Activated CD8-positive, alpha-beta memory T cell treated with anti-CD3 and anti-CD28 coated beads, Interleukin-2, amount 10 ng/mL, durations not matched to agents 7 days and 5 days (primary cell): ENCODE measurements around the gene SEC24C. TPM values are rescaled to one million over a fixed set of nuclear protein-coding genes. Genes with fewer than 3 reads are reported as not detected.
A peak's percentile ranks its signal among the peaks of the same experiment; 100 is the strongest.
"Not testable (repeated sequence)": the region's sequence is repeated elsewhere in the genome, so short reads cannot be mapped to it uniquely, and the experiment has no call there.

Experiments used
- ATAC-seq: fragments of 150-1000 bp; cut with Tn5 transposase; one replicate; pipeline ENCODE4 v1.10.0; 2021; ENCODE audit warnings: moderate library complexity
- CTCF ChIA-PET: fragments of 350-600 bp; sonication (Branson Sonifier 250); formaldehyde crosslinking; loops from one replicate; lab custom pipeline; 2021; ENCODE audit warnings: antibody characterized with exemption; lab: Charles Lee
- DNase-seq: peaks from one replicate; pipeline ENCODE4 v3.0.0-alpha.2; 2020
- H3K27ac Mint-ChIP-seq: one replicate; pipeline ENCODE4 v1.8.0; 2021; ENCODE audit warnings: mild to moderate bottlenecking, mixed read lengths
- H3K27me3 Mint-ChIP-seq: one replicate; pipeline ENCODE4 v1.8.0; 2021; ENCODE audit warnings: mixed read lengths
- H3K36me3 Mint-ChIP-seq: one replicate; pipeline ENCODE4 v1.8.0; 2021; ENCODE audit warnings: mild to moderate bottlenecking, mixed read lengths
- H3K4me1 Mint-ChIP-seq: one replicate; pipeline ENCODE4 v1.8.0; 2021; ENCODE audit warnings: mixed read lengths
- H3K4me3 Mint-ChIP-seq: one replicate; pipeline ENCODE4 v1.8.0; 2021; ENCODE audit warnings: mild to moderate bottlenecking, moderate library complexity, mixed read lengths
- H3K9me3 Mint-ChIP-seq: one replicate; pipeline ENCODE4 v1.8.0; 2022; ENCODE audit warnings: low read depth, mixed read lengths
- total RNA-seq, 2 experiments: library from RNA; stranded (reverse); gene quantifications; one replicate each; pipeline ENCODE4 v1.2.3, GENCODE V29; 2021

Gene SEC24C
- total RNA-seq, 2 experiments from 2014 or later: 84.5 to 98.0 TPM

GRCh38 chr10:73795491-73795890, 51.3 kb downstream of the SEC24C start:
- not testable (repeated sequence) for H3K27ac Mint-ChIP-seq, H3K4me1 Mint-ChIP-seq, H3K27me3 Mint-ChIP-seq, H3K4me3 Mint-ChIP-seq, ATAC-seq, H3K9me3 Mint-ChIP-seq, DNase-seq
- H3K36me3 Mint-ChIP-seq: peaks cover 21% of the 10 kb centered on the region
- CTCF ChIA-PET: interaction anchor here (0.6 to 1.8 kb wide), 3 partner anchors 10 to 156 kb away, joined by 3 to 6 read pairs (median 4); partner anchors contain the start of gene CHCHD1

GRCh38 chr10:73796035-73796434, 51.9 kb downstream of the SEC24C start:
- not testable (repeated sequence) for DNase-seq, H3K27me3 Mint-ChIP-seq, H3K27ac Mint-ChIP-seq, H3K9me3 Mint-ChIP-seq, ATAC-seq, H3K4me1 Mint-ChIP-seq, H3K4me3 Mint-ChIP-seq
- H3K36me3 Mint-ChIP-seq: peaks cover 19% of the 10 kb centered on the region
- CTCF ChIA-PET: interaction anchor here (0.6 kb wide), 1 partner anchor 157 kb away, joined by 3 read pairs; no protein-coding TSS in a partner anchor

DNA sequence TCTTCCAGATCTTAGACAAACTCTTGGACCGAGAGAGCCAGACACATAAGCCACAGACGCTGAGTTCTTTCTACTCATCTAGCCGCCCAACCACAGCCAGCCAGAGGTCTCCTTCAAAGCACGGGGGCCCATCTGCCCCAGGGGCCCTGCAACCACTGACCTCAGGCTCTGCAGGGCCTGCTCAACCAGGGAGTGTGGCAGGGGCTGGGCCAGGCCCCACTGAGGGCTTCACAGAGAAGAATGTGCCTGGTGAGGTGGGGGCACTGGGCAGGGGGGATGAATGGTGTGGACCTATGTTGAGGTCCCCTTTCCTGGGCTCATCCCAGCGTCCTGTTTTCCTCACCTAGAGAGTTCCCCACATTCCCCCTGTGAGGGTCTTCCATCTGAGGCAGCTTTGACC, 52.6 kb downstream of the SEC24C start:
- peaks cover 15% of the 10 kb centered on the region for H3K36me3 Mint-ChIP-seq
- CTCF ChIA-PET: no interaction called here
- no peaks in the 10 kb centered on the region for H3K4me1 Mint-ChIP-seq
- DNase-seq (no peak), ATAC-seq (no peak)
- H3K4me3 Mint-ChIP-seq: no peak overlapping the region
- no peaks in the 10 kb centered on the region for H3K27me3 Mint-ChIP-seq
- H3K9me3 Mint-ChIP-seq: no peaks in the 10 kb centered on the region
- no peak overlapping the region for H3K27ac Mint-ChIP-seq

DNA sequence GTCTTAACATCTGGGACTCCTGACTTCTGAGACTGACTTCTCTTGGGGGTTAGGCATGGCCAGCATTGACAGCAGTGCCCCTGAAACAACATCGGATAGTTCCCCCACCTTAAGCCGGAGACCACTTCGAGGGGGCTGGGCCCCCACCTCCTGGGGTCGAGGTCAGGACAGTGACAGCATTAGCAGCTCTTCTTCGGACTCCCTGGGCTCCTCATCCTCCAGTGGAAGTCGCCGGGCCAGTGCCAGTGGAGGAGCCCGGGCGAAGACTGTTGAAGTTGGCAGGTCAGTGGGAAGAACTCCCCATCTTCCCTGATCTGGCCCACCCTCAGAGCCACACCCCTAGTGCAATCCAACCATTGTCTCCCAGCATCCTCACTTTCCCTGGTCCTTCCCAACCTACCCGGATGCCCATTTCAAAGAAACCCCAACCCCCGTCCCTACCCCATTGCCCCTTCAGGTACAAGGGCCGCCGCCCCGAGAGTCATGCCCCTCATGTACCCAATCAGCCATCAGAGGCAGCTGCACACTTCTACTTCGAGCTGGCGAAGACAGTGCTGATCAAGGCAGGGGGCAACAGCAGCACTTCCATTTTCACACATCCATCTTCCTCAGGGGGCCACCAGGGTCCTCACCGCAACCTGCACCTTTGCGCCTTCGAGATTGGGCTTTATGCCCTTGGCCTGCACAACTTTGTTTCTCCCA, 53.3 kb downstream of the SEC24C start:
- CTCF ChIA-PET: no interaction called here
- no peaks in the 10 kb centered on the region for H3K4me1 Mint-ChIP-seq
- H3K9me3 Mint-ChIP-seq: no peaks in the 10 kb centered on the region
- DNase-seq (no peak), ATAC-seq (no peak)
- peaks cover 17% of the 10 kb centered on the region for H3K36me3 Mint-ChIP-seq
- H3K27ac Mint-ChIP-seq: no peak overlapping the region
- H3K27me3 Mint-ChIP-seq: no peaks in the 10 kb centered on the region
- no peak overlapping the region for H3K4me3 Mint-ChIP-seq

GRCh38 chr10:73798087-73798486, 53.9 kb downstream of the SEC24C start:
- Mint-ChIP-seq H3K27ac (no peak overlapping the region), H3K27me3 (no peaks in the 10 kb centered on the region), H3K4me3 (no peak overlapping the region), H3K36me3 (peaks cover 21% of the 10 kb centered on the region), H3K4me1 (no peaks in the 10 kb centered on the region), H3K9me3 (no peaks in the 10 kb centered on the region)
- no peak for ATAC-seq
- CTCF ChIA-PET: no interaction called here
- DNase-seq: no peak

DNA sequence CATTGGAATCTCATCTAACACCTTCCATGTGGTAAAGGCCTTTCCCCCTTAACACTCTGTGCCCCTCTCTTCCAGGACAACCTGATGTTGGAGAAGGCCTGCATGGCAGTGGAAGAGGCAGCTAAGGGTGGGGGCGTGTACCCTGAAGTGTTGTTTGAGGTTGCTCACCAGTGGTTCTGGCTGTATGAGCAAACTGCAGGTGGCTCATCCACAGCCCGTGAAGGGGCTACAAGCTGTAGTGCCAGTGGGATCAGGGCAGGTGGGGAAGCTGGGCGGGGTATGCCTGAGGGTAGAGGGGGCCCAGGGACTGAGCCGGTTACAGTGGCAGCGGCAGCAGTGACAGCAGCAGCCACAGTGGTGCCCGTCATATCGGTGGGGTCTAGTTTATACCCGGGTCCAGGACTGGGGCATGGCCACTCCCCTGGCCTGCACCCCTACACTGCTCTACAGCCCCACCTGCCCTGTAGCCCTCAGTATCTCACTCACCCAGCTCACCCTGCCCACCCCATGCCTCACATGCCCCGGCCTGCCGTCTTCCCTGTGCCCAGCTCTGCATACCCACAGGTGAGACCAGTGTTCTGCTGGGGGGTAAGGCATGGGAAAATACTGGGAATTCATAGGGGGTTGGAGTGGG, 54.9 kb downstream of the SEC24C start:
- Mint-ChIP-seq H3K36me3 (peaks cover 27% of the 10 kb centered on the region), H3K9me3 (no peaks in the 10 kb centered on the region), H3K4me1 (peaks cover 6% of the 10 kb centered on the region), H3K27ac (no peak overlapping the region), H3K27me3 (no peaks in the 10 kb centered on the region), H3K4me3 (no peak overlapping the region)
- DNase-seq: no peak
- CTCF ChIA-PET: no interaction called here
- peak; percentile 11 for ATAC-seq

DNA sequence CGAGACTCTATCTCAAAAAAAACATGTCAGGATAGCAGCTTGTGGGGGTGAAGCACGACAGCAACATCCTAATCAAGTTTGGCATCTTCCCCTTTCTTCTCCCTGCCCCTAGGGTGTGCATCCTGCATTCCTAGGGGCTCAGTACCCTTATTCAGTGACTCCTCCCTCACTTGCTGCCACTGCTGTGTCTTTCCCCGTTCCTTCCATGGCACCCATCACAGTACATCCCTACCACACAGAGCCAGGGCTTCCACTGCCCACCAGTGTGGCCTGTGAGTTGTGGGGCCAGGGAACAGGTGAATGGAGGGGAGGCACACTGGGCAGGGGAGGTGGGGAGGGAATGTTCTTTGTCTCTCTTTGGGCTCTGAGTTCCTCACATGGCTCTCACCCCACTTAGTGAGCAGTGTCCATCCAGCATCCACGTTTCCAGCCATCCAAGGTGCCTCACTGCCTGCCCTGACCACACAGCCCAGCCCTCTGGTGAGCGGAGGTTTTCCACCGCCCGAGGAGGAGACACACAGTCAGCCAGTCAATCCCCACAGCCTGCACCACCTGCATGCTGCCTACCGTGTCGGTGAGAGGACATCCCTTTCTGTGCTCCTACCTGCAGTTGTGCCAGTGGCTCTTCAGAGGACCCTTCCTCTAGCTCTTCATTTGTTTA, 55.9 kb downstream of the SEC24C start:
- DNase-seq: no peak
- peaks cover 23% of the 10 kb centered on the region for H3K36me3 Mint-ChIP-seq
- H3K27ac Mint-ChIP-seq: no peak overlapping the region
- peaks cover 8% of the 10 kb centered on the region for H3K4me1 Mint-ChIP-seq
- CTCF ChIA-PET: no interaction called here
- no peak for ATAC-seq
- no peak overlapping the region for H3K4me3 Mint-ChIP-seq
- no peaks in the 10 kb centered on the region for H3K9me3 Mint-ChIP-seq
- H3K27me3 Mint-ChIP-seq: no peaks in the 10 kb centered on the region

DNA sequence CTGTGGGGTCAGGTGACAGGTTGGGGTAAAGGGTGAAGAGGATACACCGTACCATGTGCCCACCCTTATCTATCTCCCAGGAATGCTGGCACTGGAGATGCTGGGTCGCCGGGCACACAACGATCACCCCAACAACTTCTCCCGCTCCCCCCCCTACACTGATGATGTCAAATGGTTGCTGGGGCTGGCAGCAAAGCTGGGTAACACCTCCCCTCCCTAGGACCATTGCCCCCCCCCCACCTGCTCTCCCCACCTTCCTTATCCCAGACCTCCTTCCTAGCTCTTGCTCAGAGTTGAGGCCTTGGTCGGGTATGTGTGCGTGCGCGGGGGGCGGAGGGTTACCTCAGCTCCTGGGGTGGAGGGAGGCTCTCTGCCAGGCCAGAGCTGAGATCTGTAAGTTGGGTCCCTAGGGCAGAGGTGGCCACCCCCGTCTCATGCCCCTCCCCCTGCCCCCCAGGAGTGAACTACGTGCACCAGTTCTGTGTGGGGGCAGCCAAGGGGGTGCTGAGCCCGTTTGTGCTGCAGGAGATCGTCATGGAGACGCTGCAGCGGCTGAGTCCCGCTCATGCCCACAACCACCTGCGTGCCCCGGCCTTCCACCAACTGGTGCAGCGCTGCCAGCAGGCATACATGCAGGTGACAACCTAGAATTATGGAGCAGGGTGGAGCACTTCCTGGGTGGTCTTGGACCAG, 56.5 kb downstream of the SEC24C start:
- peaks cover 23% of the 10 kb centered on the region for H3K36me3 Mint-ChIP-seq
- CTCF ChIA-PET: no interaction called here
- no peak overlapping the region for H3K27ac Mint-ChIP-seq

GRCh38 chr10:73801253-73801590, 57.0 kb downstream of the SEC24C start:
- ATAC-seq (no peak), DNase-seq (no peak)
- Mint-ChIP-seq H3K27ac (no peak overlapping the region), H3K36me3 (peaks cover 27% of the 10 kb centered on the region), H3K4me1 (peaks cover 14% of the 10 kb centered on the region), H3K27me3 (no peaks in the 10 kb centered on the region), H3K4me3 (no peak overlapping the region), H3K9me3 (no peaks in the 10 kb centered on the region)
- CTCF ChIA-PET: no interaction called here

More for the DNA sequence above, 56.5 kb downstream of the SEC24C start:
- ATAC-seq: no peak
- Mint-ChIP-seq H3K27me3 (no peaks in the 10 kb centered on the region), H3K4me3 (no peak overlapping the region), H3K4me1 (peaks cover 11% of the 10 kb centered on the region), H3K9me3 (no peaks in the 10 kb centered on the region)
- no peak for DNase-seq

- Mint-ChIP-seq H3K27ac (no peak overlapping the region), H3K27me3 (no peaks in the 10 kb centered on the region), H3K4me1 (peaks cover 25% of the 10 kb centered on the region), H3K36me3 (peaks cover 36% of the 10 kb centered on the region), H3K9me3 (no peaks in the 10 kb centered on the region), H3K4me3 (no peak overlapping the region)
- CTCF ChIA-PET: interaction anchor here (1.2 kb wide), 1 partner anchor 9 kb away, joined by 3 read pairs; no protein-coding TSS in a partner anchor
- DNase-seq (no peak), ATAC-seq (no peak)
These were observed 58.3 kb downstream of the SEC24C start for GRCh38 chr10:73802276-73802991.

- Mint-ChIP-seq H3K9me3 (no peaks in the 10 kb centered on the region), H3K36me3 (peaks cover 48% of the 10 kb centered on the region), H3K4me1 (peaks cover 37% of the 10 kb centered on the region), H3K4me3 (no peak overlapping the region), H3K27me3 (no peaks in the 10 kb centered on the region), H3K27ac (peak overlapping the region; percentile 52)
- ATAC-seq (no peak), DNase-seq (no peak)
- CTCF ChIA-PET: interaction anchor here (1.2 kb wide), 1 partner anchor 10 kb away, joined by 3 read pairs; no protein-coding TSS in a partner anchor
These were observed 59.6 kb downstream of the SEC24C start for GRCh38 chr10:73803680-73804286.

DNA sequence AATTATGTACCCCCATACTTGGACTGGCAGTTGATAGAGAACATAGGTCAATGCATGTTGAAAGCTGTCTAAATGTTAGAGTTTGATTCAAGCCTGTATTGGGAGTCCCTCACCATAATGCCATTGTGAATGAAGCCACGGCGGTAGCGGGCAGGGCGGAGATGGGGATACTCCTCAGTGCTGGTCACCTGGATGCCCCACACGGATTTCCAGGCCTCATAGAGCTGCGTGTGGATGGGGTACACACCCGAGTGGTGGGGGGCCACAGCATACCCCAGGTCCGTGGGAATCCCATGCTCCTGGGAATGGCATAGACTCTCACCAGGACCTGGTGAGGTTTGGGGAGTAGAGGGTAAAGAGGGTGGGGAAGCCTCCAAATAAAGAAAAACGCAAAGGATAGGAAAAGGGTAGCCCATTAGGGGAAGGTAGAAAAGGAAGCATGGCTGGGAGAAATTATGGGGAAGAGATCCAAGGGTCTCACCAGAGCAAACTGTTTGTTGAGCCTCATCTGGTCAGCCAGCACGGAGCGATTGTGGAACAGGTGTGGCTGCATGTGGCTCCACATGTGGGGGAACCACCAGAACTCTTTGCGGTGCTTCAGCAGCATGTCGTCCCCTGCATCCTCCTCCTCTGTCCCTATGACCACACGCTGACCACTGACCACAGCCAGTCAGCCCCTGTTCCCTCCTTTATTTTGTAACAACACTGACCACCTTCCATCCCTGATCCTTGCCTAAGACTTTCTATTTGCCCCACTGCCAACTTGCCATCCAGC, 62.2 kb downstream of the SEC24C start:
- no peaks in the 10 kb centered on the region for H3K27me3 Mint-ChIP-seq
- DNase-seq (no peak), ATAC-seq (no peak)
- no peak overlapping the region for H3K27ac Mint-ChIP-seq
- H3K4me3 Mint-ChIP-seq: no peak overlapping the region
- H3K36me3 Mint-ChIP-seq: peaks cover 53% of the 10 kb centered on the region
- peaks cover 54% of the 10 kb centered on the region for H3K4me1 Mint-ChIP-seq
- CTCF ChIA-PET: interaction anchor here (1.5 to 1.7 kb wide), 2 partner anchors 17 to 34 kb away, joined by 4 to 5 read pairs; a partner anchor contains a TSS
- no peaks in the 10 kb centered on the region for H3K9me3 Mint-ChIP-seq
